Activated CD8-positive, alpha-beta memory T cell treated with anti-CD3 and anti-CD28 coated beads, Interleukin-2, amount 50 U/mL, for 24 hours (primary cell): ENCODE measurements around the gene C19orf53.

Experiments used
- DNase-seq: peaks from one replicate; pipeline ENCODE4 v3.0.0-alpha.2; 2020; ENCODE audit errors: extremely low read depth

Gene C19orf53

DNA sequence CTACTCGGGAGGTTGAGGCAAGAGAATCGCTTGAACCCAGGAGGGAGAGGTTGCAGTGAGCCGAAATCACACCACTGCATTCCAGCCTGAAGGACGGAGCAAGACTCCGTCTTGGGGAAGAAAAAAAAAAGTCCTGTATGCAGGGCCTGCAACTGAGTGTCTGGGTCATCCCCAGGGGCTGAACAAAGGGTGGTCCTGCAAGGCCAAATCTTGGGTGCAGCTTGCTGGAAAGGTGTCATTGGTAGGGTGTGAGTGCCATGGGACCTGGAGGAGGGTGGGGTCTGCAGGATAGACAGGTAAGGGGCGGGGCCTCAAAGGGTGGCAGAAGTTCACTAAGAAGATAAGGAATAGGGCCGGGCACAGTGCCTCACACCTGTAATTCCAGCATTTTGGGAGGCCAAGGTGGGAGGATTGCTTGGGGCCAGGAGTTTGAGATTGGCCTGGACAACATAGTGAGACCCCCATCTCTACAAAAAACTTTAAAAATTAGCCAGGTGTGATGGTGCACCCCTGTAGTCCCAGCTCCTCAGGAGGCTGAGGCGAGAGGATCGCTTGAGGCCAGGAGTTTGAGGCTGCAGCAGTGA is 52.5 kb downstream of the C19orf53 start:
- DNase-seq, result no peak

GRCh38 chr19:13827656-13828055 is 53.4 kb downstream of the C19orf53 start:
- no peak for DNase-seq
